ENCODE measurements around the gene FCHSD2. TPM values are rescaled to one million over a fixed set of nuclear protein-coding genes. Genes with fewer than 3 reads are reported as not detected.

FCHSD2 gene
- total RNA-seq, 1 donor from 2014 or later = 43.4 TPM

- TF ChIP-seq CTCF (IDR thresholded peaks at IDR 0.05; ENCODE audit: borderline replicate concordance) = no peak
- DNase-seq = no peak
- Histone ChIP-seq H3K36me3 (peaks cover 18% of the 10 kb centered on the region), H3K9me3 (replicated peaks) (peaks cover 4% of the 10 kb centered on the region), H3K4me1 (peaks cover 29% of the 10 kb centered on the region), H3K4me3 (no peak overlapping the region), H3K27ac (replicated peaks) (peak overlapping the region; percentile 70), H3K27me3 (ENCODE audit: low read depth) (no peaks in the 10 kb centered on the region)
- intact Hi-C loops (cut with micrococcal nuclease) = no loop called here
Observed at GRCh38 chr11:72975778-72976521, 166.2 kb downstream of the FCHSD2 start.

- H3K9me3 ChIP-seq (replicated peaks) = peaks cover 4% of the 10 kb centered on the region
- TF ChIP-seq CTCF (IDR thresholded peaks at IDR 0.05; ENCODE audit: borderline replicate concordance) = no peak
- intact Hi-C loops (cut with micrococcal nuclease) = no loop called here
- H3K4me1 ChIP-seq = peaks cover 40% of the 10 kb centered on the region
- no peaks in the 10 kb centered on the region for H3K27me3 ChIP-seq (ENCODE audit: low read depth)
- DNase-seq = no peak
- H3K4me3 ChIP-seq = no peak overlapping the region
- peak overlapping the region; percentile 28 for H3K27ac ChIP-seq (replicated peaks)
- peaks cover 9% of the 10 kb centered on the region for H3K36me3 ChIP-seq
Observed at GRCh38 chr11:72974487-72975205, 167.5 kb downstream of the FCHSD2 start.

- TF ChIP-seq CTCF (IDR thresholded peaks at IDR 0.05; ENCODE audit: borderline replicate concordance) = no peak
- no peak overlapping the region for H3K27ac ChIP-seq (replicated peaks)
- H3K27me3 ChIP-seq (ENCODE audit: low read depth) = no peaks in the 10 kb centered on the region
- H3K9me3 ChIP-seq (replicated peaks) = peaks cover 4% of the 10 kb centered on the region
- DNase-seq = no peak
- no peaks in the 10 kb centered on the region for H3K36me3 ChIP-seq
- peaks cover 43% of the 10 kb centered on the region for H3K4me1 ChIP-seq
- H3K4me3 ChIP-seq = no peak overlapping the region
- intact Hi-C loops (cut with micrococcal nuclease) = no loop called here
Observed at GRCh38 chr11:72972496-72973128, 169.5 kb downstream of the FCHSD2 start.

GRCh38 chr11:72971192-72971967, 170.7 kb downstream of the FCHSD2 start:
- H3K27ac ChIP-seq (replicated peaks) = no peak overlapping the region
- no peak for TF ChIP-seq CTCF (IDR thresholded peaks at IDR 0.05; ENCODE audit: borderline replicate concordance)
- no peak overlapping the region for H3K4me3 ChIP-seq
- intact Hi-C loops (cut with micrococcal nuclease) = no loop called here
- DNase-seq = no peak
- H3K27me3 ChIP-seq (ENCODE audit: low read depth) = no peaks in the 10 kb centered on the region
- H3K36me3 ChIP-seq = no peaks in the 10 kb centered on the region
- H3K9me3 ChIP-seq (replicated peaks) = peaks cover under 1% of the 10 kb centered on the region
- peaks cover 46% of the 10 kb centered on the region for H3K4me1 ChIP-seq

GRCh38 chr11:72970557-72971118, 171.5 kb downstream of the FCHSD2 start:
- DNase-seq = no peak
- H3K36me3 ChIP-seq = no peaks in the 10 kb centered on the region
- H3K9me3 ChIP-seq (replicated peaks) = no peaks in the 10 kb centered on the region
- TF ChIP-seq CTCF (IDR thresholded peaks at IDR 0.05; ENCODE audit: borderline replicate concordance) = no peak
- H3K4me1 ChIP-seq = peaks cover 54% of the 10 kb centered on the region
- no peak overlapping the region for H3K4me3 ChIP-seq
- no peak overlapping the region for H3K27ac ChIP-seq (replicated peaks)
- H3K27me3 ChIP-seq (ENCODE audit: low read depth) = no peaks in the 10 kb centered on the region
- intact Hi-C loops (cut with micrococcal nuclease) = no loop called here

All from left ventricle myocardium inferior (tissue), 1 donor.